OCI-M1 (cell line): ENCODE measurements around the gene ZMYM5.
"Not testable (repeated sequence)": the region's sequence is repeated elsewhere in the genome, so short reads cannot be mapped to it uniquely, and the experiment has no call there.

Experiments
- DNase-seq: peaks from one replicate; lab custom pipeline; 2025; lab: John Stamatoyannopoulos, UW

ZMYM5 gene

DNA sequence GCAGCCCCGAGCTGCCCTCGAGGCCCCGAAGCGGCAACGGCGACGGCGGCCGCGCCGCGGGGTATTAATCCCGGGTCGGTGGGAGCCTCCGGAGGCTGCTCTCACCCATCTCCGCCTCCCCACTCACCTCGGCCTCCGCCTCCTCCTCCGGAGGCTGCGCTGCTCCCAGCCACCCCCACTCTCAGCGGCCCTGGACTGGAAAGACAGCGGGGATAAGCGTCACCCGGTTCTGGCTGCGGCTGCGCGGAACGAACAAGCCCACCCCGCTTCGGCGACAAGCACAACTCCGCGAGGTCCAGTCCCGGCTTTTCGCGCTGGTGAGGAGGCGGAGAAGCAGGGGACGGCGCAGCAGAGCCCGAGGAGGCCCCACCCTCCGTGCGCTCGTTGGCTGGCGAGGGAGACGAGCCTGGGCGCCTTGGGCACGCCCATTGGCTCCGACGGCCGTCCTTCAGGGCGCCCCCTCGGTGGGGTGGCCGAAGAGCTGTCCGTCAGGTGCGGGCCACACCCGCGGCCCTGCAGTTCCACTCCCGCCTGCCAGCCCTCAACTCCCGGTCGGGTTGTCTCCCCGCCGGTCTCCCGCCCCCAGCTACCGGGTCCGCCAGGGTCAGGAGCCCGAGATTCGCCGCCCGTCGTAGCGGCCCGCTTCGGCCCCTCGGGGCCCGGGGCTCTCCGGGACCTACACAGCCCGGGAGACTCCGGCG is at the start of gene ZMYM5:
Gene ZMYM5 (minus strand): TSS at position 327 of the 701 bp plus-strand sequence. CDS start 11,469 bp downstream, outside the sequence.
- DNase-seq: peak; percentile 97

DNA sequence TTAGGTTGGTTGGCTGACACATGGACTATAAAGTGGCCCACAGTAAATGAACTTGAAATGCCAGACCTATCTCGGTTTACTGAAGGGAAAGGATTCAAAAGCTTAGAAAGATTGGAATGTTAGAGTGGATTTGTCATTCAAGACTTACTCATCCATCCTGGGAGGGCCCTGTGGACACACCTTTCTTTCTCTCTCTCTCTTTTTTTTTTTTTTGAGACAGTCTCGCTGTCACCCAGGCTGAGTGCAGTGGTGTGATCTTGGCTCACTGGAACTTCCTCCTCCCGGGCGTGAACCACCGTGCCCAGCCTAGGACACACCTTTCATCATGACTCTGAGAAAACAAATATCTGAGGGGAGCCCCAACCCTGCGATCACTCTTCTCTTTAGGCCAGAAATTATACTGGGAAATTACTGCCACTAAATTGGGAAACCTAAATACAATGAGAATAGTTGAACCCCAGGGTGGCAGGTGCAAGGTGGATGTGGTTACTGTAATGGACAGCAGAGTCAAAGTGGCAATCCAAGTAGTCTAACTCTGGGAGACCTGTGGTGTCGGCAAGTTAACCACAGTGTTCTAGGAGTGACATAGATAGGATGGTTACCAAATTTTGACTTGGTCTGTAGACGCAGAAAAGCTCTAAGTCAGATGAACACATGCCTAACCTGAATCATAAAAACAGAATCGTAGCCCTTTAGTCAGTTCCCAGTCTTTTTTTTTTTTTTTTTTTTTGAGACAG is 47.1 kb upstream of the ZMYM5 start:
- no peak for DNase-seq

DNA sequence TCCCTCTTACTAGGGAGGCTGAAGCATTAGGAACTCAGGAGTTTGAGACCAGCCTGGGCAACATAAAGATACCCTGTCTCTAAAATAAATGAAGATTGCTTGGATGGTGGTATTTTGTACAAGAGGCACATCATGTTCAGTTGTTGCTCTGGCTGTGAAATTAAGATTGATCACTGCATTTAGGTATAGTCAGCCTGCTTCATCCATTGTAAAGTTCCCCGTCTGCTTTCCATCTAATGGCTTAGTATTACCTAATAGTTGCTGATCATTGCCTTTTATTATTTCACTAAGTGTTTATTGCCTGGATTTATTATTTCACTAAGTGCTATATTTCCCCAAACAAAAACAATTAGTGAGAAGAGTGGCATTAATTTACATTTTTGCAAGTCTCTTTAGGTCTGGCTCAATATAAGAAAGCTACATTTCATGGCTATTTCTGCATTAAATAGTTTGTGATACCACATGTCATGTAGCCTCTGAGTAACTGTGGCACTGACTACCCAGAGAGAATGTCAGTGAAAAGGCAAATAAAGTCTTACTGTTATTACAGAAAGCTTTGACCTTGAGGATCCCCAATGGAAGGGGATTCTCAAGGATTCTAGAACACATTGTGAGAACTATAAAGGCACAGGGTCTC is 45.0 kb upstream of the ZMYM5 start:
- no peak for DNase-seq

DNA sequence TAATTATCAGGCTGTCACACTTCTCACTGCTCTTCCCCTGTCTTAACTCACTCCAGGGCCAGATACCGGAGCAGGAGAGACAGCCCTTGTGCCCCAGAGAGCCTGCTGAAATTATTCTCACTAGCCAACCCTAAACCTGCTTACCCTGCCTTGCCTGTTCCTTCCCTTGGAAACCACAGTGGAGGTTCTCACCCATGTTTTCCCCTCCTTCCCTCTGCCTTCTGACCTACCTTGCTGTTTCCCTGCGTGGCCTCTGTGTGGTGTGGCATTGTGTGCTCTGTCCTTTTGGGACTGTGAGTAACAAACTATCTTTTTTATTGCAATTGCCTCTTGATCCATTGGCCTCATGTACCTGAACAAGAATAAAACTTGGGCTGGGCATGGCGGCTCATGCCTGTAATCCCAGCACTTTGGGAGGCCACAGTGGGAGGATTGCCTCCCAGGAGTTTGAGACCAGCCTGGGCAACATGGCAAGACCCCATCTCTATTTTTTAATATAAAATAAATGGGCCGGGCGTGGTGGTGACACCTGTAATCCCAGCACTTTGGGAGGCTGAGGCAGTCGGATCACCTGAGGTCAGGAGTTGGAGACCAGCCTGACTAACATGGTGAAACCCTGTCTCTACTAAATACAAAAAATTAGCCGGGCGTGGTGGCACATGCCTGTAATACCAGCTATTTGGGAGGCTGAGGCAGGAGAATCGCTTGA is 42.2 kb upstream of the ZMYM5 start:
- not testable (repeated sequence) for DNase-seq

DNA sequence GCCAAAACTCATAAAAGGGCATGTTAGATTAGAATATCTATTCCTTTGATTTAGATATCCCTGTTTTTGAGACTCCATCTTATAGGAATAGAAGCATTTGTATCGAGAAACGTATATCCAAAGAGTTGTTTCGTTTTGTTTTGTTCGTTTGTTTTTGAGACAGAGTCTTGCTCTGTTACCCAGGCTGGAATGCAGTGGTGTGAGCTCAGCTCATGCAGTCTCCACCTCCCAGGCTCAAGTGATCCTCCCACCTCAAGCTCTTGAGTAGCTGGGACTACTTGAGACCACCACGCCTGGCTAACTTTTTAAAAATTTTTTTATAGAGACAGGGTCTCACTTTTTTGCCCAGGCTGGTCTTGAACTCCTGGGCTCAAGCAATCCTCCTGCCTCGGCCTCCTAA is 26.6 kb upstream of the ZMYM5 start:
- DNase-seq: no peak

DNA sequence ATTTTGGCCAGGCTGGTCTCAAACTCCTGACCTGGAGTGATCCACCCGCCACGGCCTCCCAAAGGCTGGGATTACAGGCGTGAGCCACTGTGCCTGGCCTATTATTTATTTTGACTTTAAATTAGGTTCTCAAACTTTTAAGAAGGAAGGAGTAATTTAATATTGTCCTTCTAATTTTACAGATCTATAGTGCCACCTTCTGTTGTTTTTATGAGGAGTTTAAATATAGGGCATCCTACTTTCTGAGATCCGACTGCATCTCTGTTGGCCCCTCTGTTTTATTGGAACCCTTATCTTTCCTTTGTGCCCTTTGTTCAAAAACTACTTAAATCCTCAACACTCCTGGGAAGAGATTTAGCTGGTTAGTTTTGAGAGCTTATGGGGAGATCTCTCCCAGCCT is 25.4 kb upstream of the ZMYM5 start:
- DNase-seq: peak; percentile 10

DNA sequence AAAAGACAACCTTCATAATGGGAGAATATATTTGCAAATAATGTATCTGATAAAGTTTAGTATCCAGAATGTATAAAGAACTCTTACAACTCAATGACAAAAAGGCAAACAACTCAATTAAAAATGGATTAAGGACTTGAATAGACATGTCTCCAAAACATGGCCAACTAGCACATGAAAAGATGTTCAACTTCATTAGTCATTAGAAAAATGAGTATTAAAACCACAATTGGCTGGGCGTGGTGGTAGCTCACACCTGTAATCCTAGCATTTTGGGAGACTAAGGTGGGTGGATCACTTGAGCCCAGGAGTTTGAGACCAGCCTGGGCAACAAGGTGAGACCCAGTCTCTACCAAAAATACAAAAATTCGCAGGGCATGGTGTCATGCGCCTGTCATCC is 18.8 kb upstream of the ZMYM5 start:
- no peak for DNase-seq

DNA sequence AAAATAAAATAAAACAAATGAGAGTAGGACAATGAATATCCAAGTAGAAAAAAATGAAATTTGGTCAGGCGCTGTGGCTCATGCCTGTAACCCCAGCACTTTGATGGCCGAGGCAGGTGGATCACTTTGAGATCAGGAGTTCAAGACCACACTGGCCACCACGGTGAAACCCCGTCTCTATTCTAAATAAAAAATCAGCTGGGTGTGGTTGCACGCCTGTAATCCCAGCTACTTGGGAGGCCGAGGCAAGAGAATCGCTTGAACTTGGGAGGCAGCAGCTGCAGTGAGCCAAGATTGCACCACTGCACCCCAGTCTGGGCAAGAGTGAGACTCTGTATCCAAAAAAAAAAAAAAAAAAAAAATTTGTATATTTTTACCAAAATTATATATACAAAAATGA is 18.2 kb upstream of the ZMYM5 start:
- no peak for DNase-seq

DNA sequence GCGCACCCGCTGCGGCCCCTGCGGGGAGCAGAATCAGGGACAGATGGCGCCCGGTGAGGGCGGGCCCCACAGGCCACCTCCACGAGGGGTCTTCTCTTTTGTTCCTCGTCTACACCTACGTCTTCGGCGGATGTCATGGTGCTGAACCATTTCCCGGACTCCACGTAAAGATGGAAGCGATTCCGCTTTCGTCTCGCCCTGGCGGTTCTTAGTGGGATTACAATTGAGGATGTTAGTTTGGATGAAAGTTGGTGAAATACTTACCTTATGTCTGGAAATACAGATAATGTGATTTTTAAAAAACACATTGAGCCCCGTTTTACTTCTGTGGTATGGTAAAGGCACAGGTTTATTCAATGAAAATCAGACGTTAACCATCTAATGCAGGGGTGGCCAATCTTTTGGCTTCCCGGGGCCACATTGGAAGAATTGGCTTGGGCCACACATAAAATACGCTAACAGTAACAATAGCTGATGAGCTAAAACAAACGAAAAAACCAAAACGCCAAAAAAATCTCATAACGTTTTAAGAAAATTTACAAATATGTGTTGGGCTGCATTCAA is 1.4 kb upstream of the ZMYM5 start:
- DNase-seq: peak; percentile 81

DNA sequence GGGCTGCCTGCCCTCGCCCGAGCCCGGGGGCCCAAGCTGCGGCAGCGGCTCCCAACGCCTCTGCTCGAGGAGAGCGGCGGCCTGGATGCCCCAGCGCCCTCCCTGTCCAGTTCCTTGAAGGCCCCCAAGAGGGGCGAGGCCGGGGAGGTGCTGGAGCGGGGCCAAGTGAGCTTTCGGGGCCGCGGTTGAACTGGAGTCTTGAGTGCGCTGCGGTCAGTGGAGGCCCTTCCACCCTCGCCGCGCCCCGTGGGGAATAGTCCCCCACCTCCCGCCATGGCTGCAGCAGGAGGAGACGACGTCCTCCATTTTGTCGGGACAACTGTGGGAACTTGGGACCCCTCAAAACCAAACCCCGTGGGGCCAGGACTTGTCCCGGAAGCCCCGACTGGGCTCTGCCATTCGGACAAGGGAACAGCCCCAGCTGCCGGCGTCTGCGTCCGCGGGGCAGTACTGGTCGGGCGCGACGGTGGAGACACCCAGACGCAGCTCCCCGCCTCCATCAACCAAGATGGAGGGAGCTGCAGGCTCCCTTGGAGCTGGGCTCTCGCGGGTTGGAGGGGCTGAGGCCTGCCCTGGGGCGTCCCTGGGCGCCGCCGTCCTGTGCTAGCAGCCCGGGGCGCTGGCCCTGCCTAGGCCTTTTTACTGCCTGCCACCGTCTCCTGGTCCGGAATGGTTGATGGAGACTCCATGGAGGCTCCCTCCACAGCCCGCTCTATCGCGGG is 736 bp upstream of the ZMYM5 start:
- peak; percentile 87 for DNase-seq

DNA sequence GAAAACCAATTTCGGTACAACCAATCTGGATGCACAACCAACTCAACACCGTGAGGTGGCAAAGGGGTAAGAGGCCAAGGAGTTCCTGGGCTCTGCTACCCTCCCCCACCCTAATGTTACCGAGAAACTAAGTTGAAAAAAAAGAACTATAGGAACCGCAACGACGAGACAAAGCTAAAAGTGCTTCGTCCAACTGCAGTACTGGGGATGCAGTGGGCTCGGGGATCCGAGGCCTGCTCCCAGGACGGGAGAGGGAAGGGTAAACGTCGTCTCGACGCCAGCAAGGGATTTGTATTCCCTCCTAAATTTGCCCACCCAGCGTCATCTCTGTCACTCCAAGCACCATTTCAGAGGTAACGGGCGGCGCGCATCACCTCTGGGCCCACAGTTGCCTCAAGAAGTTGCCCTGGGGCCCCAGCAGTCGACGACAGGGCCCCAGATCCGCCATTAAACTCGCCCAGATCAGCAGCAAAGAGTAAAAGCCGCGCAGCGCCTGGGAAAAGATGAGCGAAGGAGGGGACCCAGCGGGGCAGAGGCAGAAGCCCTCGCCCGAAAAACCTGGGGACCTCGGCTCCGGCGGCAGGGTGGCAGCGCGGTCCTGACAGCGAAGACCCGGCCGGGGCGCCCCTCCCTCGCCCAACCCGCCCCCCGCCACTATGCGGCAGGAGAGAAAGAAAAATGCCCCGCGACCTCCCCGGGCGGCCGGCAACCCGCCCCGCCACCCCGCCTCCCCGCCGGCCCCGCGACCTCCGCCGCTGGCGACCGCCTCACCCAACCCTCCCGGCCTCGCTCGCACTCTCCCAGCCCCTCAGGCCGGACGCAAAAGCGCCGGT is 752 bp downstream of the ZMYM5 start:
- DNase-seq: peak; percentile 49

DNA sequence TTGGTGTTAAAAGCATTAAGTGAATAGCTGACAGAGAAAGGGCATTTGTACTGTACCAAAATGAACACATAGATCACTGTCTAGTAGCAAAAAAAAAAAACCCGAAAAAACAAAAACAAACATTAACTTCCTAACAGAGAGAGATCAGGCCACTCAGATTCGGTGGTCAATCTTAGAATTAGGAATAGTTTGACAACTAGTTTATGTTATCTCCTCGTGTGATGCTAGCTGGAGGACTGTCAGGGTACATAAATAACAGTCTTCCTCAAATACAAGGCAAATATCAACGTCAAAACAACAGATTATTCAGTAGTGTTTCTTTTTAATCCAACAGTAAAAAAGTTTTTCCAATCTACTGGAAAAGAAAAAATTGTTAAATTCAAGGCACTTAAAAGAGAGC is 1.7 kb downstream of the ZMYM5 start:
- DNase-seq: no peak

DNA sequence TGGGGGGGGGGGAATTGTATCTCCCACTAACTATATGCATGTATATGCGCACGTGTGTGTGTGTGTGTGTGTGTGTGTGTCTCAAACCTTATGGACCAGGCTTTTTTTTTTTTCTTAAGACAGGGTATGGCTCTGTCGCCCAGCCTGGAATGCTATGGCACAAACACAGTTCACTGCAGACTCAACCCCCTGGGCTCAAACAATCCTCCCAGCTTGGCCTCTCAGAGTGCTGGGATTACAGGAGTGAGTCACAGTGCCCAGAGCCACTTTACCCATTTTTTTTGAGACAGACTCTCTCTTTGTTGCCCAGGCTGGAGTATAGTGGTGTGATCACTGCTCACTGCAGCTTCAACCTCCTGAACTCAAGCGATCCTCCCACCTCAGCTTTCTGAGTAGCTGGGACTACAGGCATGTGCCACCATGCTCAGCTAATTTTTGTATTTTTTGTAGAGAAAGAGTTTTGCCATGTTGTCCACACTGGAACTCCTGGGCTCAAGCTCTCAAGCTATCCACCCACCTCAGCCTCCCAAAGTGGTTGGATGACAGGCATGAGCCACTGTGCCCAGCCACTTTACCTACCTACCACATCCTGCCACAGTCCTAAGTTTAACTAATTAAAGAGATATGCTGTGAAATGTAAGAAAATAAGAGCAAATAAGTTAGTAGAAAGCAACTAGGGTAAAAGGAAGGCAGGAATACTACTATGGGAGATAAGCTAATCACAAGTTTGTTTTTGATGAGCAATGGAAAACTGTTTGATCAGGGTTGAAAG is 2.4 kb downstream of the ZMYM5 start:
- no peak for DNase-seq

DNA sequence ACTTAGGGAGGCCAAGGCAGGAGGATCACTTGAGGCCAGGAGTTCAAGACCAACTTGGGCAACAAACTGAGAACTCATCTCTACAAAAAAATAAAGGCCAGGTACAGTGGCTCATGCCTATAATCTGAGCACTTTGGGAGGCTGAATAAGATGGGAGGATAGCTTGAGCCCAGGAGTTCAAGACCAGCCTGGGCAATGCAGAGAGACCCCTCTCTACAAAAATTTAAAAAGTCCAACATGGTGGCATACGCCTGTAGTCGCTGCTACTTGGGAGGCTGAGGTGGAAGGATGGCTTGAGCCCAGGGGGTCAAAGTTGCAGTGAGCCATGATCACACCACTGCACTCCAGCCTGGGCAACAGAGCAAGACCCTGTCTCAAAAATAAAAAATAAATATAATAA is 5.8 kb downstream of the ZMYM5 start:
- not testable (repeated sequence) for DNase-seq

DNA sequence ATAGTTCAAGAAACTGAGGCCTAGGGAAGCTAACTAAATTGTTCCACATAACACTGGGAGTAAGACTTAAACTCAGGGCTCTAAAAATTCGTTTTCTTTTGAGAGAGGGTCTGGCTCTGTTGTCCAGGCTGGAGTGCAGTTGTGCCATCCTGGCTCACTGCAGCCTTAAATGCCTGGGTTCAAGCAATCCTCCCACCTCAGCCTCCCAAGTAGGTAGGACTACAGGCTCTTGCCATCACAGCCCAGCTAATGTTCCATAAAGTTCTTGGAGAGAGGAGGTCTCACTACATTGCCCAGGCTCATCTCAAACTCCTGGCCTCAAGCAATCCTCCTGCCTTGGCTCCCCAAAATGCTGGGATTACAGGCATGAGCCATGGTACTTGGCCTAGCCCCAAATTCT is 10.7 kb downstream of the ZMYM5 start:
- DNase-seq: no peak

DNA sequence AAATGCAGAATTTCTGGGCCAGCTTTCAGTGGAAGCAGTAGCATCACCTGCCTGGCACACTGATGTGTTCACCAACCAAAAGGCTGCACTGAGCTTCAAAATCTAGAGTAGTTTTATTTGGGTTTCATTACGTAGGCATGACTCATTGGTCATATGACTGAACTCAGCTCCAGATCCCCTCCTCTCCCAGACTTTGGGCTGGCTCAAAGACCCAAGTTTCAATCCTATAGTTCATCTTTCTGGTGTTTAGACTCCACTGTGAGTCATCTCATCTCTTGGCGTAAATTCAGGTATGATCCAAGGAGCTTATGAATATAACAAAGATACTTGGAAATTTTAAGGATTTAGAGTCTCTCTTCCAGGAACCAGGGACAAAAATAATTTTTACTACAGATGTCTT is 17.7 kb downstream of the ZMYM5 start:
- peak; percentile 36 for DNase-seq

DNA sequence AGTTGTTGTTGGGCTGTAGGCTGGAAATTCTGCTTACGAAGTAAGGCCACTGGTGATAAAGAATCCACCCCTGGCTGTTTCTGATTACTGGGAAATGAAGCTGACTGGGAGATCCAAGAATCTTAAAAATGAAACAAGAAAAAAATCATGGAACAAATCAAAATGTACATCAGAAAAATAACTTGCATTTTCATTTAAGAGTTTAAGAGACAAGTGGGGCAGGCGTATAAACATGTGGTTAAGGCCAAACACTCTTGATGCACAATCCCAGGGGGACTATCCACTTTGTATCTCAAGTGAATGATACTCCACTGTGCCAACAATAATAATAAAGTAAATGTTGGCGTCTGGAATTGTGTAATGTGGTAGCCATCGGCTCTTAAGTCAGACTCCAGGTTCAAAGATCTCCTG is 24.6 kb downstream of the ZMYM5 start:
- no peak for DNase-seq

DNA sequence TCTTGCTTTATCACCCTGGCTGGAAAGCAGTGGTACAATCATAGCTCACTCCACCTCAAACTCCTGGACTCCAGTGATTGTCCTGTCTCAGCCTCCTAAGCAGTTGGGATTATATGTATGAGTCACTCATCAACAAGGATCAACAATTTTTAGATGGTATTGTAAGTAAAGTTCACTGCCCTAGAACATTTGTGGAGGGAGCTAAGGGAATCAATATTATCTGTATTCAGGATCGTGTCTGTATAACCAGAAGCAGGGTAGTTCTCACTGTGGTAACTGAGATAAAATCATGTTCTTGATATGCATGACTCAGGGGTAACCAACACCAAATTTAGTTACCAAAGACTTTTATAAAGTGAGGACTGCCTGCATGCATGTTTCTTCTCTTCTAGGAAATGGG is 27.0 kb downstream of the ZMYM5 start:
- peak; percentile 20 for DNase-seq

DNA sequence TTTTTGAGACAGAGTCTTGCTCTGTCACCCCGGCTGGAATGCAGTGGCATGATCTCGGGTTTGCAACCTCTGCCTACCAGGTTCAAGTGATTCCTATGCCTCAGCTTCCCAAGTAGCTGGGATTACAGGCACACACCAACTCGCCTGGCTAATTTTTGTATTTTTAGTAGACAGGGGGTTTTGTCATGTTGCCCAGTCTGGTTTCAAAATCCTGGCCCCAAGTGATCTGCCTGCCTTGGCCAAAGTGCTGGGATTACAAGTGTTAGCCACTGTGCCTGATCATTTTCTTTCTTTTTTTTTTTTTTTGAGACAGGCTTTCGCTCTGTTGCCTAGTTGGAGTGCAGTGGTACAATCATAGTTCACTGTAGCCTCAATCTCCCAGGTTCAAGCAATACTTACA is 28.7 kb downstream of the ZMYM5 start:
- DNase-seq: no peak

DNA sequence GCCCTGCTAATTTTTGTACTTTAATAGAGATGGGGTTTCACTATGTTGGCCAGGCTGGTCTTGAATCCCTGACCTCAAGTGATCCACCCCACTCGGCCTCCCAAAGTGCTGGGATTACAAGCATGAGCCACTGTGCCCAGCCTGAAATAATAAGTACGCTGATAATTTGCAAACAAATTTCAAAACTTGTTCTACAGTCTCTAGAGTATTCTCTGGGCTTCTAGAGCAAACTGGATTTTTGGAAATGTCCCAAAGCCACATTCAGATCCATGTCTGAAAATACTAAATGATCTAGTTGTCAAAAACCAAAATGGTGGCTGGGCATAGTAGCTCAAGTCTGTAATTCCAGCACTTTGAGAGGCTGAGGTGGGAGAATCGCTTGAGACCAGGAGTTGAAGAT is 40.8 kb downstream of the ZMYM5 start:
- DNase-seq: no peak
